Adrenal gland (tissue), 12 donors: Measurements from ENCODE around the gene INF2. TPM values are rescaled to one million over a fixed set of nuclear protein-coding genes. Genes with fewer than 3 reads are reported as not detected.

Experiments used
- DNase-seq, 7 donors: peaks; one replicate each; pipeline ENCODE4 v3.0.0-alpha.2; 2019 to 2020
- H3K27ac ChIP-seq, 5 donors: fragments of 200-600 bp; sonication (generic) in 4 of 5; 1 replicate in 3 of 5; 2 replicates in 2 of 5; pipeline versions ENCODE4 v1.5.1 to v1.8.0; 2016 to 2020; ENCODE audit warnings: mild to moderate bottlenecking in 1 of 5
- H3K27me3 ChIP-seq: fragments of 200-600 bp; 2 replicates; pipeline ENCODE4 v1.8.0; 2021
- H3K36me3 ChIP-seq, 2 donors: fragments of 200-600 bp; replicated peaks in 1 of 2; 1 replicate in 1 of 2; 2 replicates in 1 of 2; pipeline versions ENCODE4 v1.5.1 to v1.8.0; 2018 to 2022
- H3K4me1 ChIP-seq, 2 donors: fragments of 200-600 bp; replicated peaks in 1 of 2; 1 replicate in 1 of 2; 2 replicates in 1 of 2; pipeline versions ENCODE4 v1.5.1 to v1.8.0; 2018 to 2021
- H3K4me3 ChIP-seq, 4 donors: fragments of 200-600 bp; sonication (generic) in 3 of 4; one replicate each; pipeline ENCODE4 v1.5.1; 2016 to 2018
- H3K9me3 ChIP-seq, 3 donors: fragments of 200-600 bp; sonication (generic) in 1 of 3; replicated peaks in 1 of 3; 1 replicate in 2 of 3; 2 replicates in 1 of 3; pipeline versions ENCODE4 v1.5.1 to v1.8.0; 2016 to 2021
- POLR2A ChIP-seq, 2 donors: fragments of 450-650 bp; IDR thresholded peaks; one replicate each; pipeline ENCODE4 v1.6.1; 2017; ENCODE audit warnings: antibody characterized with exemption in 2 of 2, mild to moderate bottlenecking in 2 of 2, moderate library complexity in 1 of 2
- WGBS, 4 donors: extraction: QIAGEN DNeasy Blood & Tissue Kit in 2 of 4; methylation state at CpG; one replicate each; pipeline versions ENCODE4 v1.1.5 to v1.1.7; 2013 to 2017; 5-methylcytosine and 5-hydroxymethylcytosine counted together
- intact Hi-C, 2 donors: fragments of 100-400 bp; cut with DNase I; formaldehyde crosslinking; loops; one replicate each; pipeline versions ENCODE4 v1.14.1 to v1.15.0; 2022 to 2023
- polyA plus RNA-seq, 3 donors: library from polyadenylated mRNA; stranded (reverse); fragments of 200-250 nt in 2 of 3; fragments of 350-450 nt in 1 of 3; fragmentation: Illumina TruSeq in 1 of 3; extraction: RNeasy Lipid Tissue Mini Kit (QIAGEN cat#74804) in 1 of 3; gene quantifications; one replicate each; pipeline ENCODE4 v1.2.3, GENCODE V29; 2013 to 2014
- total RNA-seq, 9 donors: library from RNA; depleted of rRNA in 4 of 9; stranded (reverse); fragments of >200 nt in 4 of 9; fragments of 120-200 nt in 1 of 9; fragmentation: NEBNext Ultra II Directional in 1 of 9; extraction: Animal tissue kit (Norgen Biotek cat#: 25700) in 1 of 9; gene quantifications; one replicate each; pipeline versions ENCODE4 v1.1.0 to v1.2.4, GENCODE V29; 2013 to 2023
- TF ChIP-seq, protein P1 (sequence below), 6 experiments: fragments of 450-650 bp in 4 of 6; fragments of 200-600 bp in 2 of 6; sonication (generic) in 1 of 6; IDR thresholded peaks; 1 replicate in 5 of 6; 2 replicates in 1 of 6; pipeline versions ENCODE4 v1.5.1 to v1.8.0; 2016 to 2021; ENCODE audit warnings: antibody characterized with exemption in 6 of 6, mild to moderate bottlenecking in 2 of 6, moderate library complexity in 1 of 6
- donor health status: healthy with polysubstance abuse.
- donor health status: Bipolar disorder and iron deficiency.
- donor health status: DM: yes; HTN: yes; CAD: no.
- donor health status: DM: no; HTN: no; CAD: no.
- donor health status: DM: no; HTN: no; CAD: no.
- donor health status: DM: yes; HTN: yes; CAD: no.

INF2 gene
- total and polyA plus RNA-seq, 12 donors = 8.4 to 217 (median 62.0) TPM

DNA sequence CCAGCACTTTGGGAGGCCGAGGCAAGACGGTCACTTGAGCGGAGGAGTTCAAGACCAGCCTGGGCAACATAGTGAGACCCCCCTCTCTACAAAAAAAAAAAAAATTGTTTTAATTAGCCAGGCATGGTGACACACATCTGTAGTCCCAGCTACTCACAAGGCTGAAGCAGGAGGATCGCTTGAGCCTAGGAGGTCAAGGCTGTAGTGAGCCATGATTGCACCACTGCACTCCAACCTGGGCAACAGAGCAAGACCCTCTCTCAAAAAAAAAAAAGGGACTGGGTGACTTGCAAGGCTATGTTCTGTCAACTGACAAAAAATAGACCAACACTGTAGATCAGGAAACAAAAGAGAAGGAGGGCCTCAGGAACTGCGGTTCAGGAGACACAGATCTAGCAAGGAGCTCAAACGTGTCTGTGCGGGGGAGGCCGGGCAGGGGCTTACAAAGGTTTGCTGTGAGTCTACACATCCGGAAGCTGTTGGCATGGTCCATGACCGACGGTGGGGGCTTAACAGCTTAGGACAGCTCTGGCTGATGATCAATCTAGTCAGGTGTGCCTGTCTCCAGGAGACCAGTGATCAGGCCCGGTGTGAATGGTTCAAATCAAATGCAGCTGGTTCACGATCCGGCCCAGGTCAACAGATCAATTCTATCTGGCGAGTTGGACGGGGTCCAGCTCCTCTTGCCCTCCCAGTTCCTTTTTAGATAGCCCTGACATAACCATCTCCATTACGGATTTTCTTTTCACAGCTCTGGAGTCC is 31.7 kb upstream of the INF2 start:
- no peak for TF ChIP-seq POLR2A (IDR thresholded peaks at IDR 0.05)
- TF ChIP-seq, protein P1, sequence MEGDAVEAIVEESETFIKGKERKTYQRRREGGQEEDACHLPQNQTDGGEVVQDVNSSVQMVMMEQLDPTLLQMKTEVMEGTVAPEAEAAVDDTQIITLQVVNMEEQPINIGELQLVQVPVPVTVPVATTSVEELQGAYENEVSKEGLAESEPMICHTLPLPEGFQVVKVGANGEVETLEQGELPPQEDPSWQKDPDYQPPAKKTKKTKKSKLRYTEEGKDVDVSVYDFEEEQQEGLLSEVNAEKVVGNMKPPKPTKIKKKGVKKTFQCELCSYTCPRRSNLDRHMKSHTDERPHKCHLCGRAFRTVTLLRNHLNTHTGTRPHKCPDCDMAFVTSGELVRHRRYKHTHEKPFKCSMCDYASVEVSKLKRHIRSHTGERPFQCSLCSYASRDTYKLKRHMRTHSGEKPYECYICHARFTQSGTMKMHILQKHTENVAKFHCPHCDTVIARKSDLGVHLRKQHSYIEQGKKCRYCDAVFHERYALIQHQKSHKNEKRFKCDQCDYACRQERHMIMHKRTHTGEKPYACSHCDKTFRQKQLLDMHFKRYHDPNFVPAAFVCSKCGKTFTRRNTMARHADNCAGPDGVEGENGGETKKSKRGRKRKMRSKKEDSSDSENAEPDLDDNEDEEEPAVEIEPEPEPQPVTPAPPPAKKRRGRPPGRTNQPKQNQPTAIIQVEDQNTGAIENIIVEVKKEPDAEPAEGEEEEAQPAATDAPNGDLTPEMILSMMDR (IDR thresholded peaks at IDR 0.05) = no peak
- Histone ChIP-seq H3K27ac (no peak overlapping the region), H3K4me1 (no peaks in the 10 kb centered on the region), H3K9me3 (no peaks in the 10 kb centered on the region), H3K36me3 (no peaks in the 10 kb centered on the region), H3K4me3 (no peak overlapping the region), H3K27me3 (peaks cover 7% of the 10 kb centered on the region)
- intact Hi-C loops = no loop called here
- DNase-seq = no peak
- 68 to 82% (median 72%) methylated on average over 17 of the region's 17 CpGs for WGBS, 4 donors

DNA sequence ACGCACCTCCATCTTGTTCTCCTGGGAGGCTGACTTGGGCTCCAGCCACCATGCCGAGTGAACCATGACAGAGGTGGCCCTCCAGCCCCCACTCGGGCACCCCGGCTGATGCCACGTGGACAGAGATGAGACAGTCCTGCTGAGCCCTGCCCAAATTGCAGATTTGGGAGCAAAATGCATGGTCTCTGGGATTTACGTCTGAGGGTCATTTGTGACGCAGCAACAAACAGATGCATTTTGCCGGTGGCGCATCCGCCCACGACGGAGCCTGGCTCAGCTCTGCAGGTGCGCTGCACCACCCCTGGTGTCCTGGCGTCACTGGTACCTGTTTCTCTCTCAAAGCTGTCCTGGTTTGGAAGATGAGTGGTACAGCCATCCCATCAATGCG is 31.1 kb upstream of the INF2 start:
- Histone ChIP-seq H3K9me3 (no peaks in the 10 kb centered on the region), H3K36me3 (no peaks in the 10 kb centered on the region), H3K27me3 (peaks cover 7% of the 10 kb centered on the region), H3K4me1 (no peaks in the 10 kb centered on the region), H3K27ac (no peak overlapping the region), H3K4me3 (no peak overlapping the region)
- no peak for DNase-seq
- no peak for TF ChIP-seq POLR2A (IDR thresholded peaks at IDR 0.05)
- TF ChIP-seq, protein P1 (IDR thresholded peaks at IDR 0.05) = no peak
- WGBS, 4 donors = 92 to 97% (median 93%) methylated on average over 15 of the region's 15 CpGs
- intact Hi-C loops = no loop called here

- intact Hi-C loops = no loop called here
Observed at GRCh38 chr14:104659146-104659545, 30.3 kb upstream of the INF2 start.

DNA sequence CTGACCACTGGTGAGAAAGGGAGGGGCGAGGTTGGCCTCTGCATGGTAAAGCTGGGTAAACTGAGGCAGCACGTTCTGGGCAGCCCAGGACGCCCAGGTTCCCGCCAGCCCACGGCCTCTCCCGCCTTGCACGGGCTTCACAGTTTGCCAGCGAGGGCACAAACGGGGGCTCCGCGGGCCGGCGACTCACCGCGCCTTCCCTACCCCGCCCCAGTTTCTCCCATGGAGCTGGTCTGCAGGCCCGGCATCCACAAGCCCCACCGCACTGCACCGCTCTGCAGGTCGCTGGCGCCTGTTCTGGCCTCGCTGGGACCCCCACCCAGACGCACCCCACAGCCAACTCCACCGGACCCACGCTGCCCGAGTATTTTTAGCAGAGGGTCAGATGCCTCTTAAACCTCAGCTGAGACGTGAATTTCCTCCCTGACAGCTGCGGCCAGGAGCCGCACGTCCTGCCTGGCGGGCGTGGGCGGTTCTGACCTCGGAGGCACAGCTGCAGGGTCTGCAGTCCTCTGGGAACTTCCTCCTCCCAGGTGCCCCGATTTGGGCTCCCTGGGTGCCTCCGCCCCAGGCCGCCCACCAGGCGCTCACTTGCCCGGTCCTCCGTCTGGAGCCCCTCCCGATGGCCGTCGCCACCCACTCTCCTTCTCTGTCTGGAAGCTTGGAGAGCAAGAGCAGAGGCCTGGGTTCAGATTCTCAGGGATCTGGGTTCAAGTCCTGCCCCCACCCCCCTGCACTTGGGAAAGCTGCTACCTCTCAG is 29.5 kb upstream of the INF2 start:
- Histone ChIP-seq H3K27me3 (peaks cover 7% of the 10 kb centered on the region), H3K4me3 (no peak overlapping the region), H3K27ac (no peak overlapping the region), H3K36me3 (no peaks in the 10 kb centered on the region), H3K4me1 (no peaks in the 10 kb centered on the region), H3K9me3 (no peaks in the 10 kb centered on the region)
- no peak for TF ChIP-seq POLR2A (IDR thresholded peaks at IDR 0.05)
- TF ChIP-seq, protein P1 (IDR thresholded peaks at IDR 0.05) = no peak
- intact Hi-C loops = no loop called here
- DNase-seq = no peak
- WGBS, 4 donors = 32 to 51% (median 36%) methylated on average over 9 to 43 of the region's 43 CpGs

More at GRCh38 chr14:104659146-104659545, 30.3 kb upstream of the INF2 start:
- Histone ChIP-seq H3K4me3 (no peak overlapping the region), H3K9me3 (no peaks in the 10 kb centered on the region), H3K27me3 (peaks cover 7% of the 10 kb centered on the region), H3K27ac (no peak overlapping the region), H3K4me1 (no peaks in the 10 kb centered on the region), H3K36me3 (no peaks in the 10 kb centered on the region)
- no peak for DNase-seq
- TF ChIP-seq, protein P1 (IDR thresholded peaks at IDR 0.05) = no peak
- no peak for TF ChIP-seq POLR2A (IDR thresholded peaks at IDR 0.05)
- WGBS, 4 donors = 63 to 68% (median 66%) methylated on average over 4 to 5 of the region's 5 CpGs; no CpG with 5 or more reads in 1 of the 4 donors
